ENCODE results near the gene SLC39A2.

DNA sequence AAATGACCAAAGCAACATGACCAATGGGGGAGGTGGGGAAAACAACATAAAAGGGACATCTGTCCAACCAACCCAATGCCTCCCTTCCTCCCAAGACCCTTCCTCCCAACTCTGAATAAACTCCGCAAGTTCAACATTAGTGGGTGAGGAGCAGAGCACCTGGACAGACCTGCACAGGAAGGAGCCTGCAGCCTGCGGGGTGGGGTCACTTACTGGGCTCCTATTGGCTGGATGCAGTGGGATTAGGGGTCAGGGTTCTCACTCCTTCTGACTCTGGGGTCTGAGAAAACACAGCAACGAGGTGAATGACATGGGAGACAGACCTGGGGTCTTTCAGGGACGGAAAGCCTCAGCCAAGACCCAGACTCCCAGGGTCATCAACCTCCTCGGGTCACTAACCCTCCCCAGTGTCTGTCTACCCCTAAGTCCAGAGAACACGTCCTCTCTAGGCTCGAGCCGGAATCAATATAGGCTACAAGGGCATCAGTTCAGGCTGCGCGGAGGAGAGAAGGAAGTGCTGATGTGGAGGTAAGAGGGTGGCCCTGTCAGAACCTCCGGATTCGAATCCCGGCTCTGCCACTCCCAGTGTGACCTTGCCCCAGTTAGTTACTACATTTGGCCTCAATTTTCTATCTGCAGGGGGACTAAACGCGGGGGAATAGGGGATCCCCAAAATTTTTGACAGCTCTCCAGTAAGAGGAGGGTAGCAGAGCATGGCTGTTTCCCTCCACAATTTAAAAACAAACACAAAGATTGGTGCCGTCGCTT, 24.9 kb downstream of the SLC39A2 start:
- TF ChIP-seq CTCF (IDR thresholded peaks at IDR 0.05; ENCODE audit: extremely low read depth in 1 of 2, insufficient read depth in 1 of 2, low read depth in 1 of 2, low read length in 2 of 2) (no peak), POLR2AphosphoS5 (IDR thresholded peaks at IDR 0.05; ENCODE audit: insufficient read depth, low read depth, low read length) (no peak), POLR2A (IDR thresholded peaks at IDR 0.05; ENCODE audit: low read depth, low read length) (no peak), FOS (IDR thresholded peaks at IDR 0.05; ENCODE audit: borderline replicate concordance, insufficient read depth, low read length) (no peak), EZH2 (IDR thresholded peaks at IDR 0.05; ENCODE audit: borderline replicate concordance, low read depth, low read length, severe bottlenecking) (no peak), JUN (IDR thresholded peaks at IDR 0.05; ENCODE audit: borderline replicate concordance, insufficient read depth, insufficient read length, low read depth) (no peak), MYC (IDR thresholded peaks at IDR 0.05; ENCODE audit: low read depth, low read length) (no peak)
- TF ChIP-seq, protein P1, sequence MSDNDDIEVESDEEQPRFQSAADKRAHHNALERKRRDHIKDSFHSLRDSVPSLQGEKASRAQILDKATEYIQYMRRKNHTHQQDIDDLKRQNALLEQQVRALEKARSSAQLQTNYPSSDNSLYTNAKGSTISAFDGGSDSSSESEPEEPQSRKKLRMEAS (IDR thresholded peaks at IDR 0.05; ENCODE audit: insufficient read depth, insufficient read length): no peak
